Activated CD4-positive, alpha-beta T cell treated with anti-CD3 and anti-CD28 coated beads, Interleukin-2, amount 50 U/mL, for 1 hour (primary cell): ENCODE results near the gene SERPINA4.

Experiments used
- DNase-seq: peaks from one replicate; pipeline ENCODE4 v3.0.0-alpha.2; 2020

SERPINA4 gene

DNA sequence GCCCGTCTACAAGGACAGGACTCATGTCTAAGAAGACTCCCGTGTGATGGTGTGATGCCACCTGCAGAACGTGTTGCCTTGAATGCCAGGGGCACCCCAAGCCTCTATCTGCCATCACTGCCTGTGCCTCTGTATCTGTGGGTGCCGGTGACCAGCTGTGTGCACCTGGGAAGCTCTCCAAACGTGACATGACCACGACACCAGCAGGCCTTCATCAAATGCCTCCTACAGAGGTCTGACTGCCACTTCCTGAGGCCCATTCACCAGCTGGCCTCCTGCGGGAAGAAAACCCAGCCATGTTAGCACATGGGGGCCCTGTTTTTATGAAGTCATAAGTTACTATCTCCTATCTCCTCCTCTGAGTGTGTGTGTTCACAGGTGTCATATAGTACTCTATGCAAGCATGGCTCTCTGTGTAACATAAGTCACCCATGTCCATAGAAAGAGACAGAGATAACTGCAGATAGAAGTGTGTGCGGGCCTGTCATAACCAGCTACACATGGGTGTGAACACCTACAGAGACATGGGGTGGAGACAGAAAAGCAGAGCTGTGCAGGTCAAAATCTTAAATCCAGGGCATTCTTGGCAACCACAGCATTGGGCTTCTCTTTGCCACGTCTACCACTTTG, 18.3 kb upstream of the SERPINA4 start:
- no peak for DNase-seq

DNA sequence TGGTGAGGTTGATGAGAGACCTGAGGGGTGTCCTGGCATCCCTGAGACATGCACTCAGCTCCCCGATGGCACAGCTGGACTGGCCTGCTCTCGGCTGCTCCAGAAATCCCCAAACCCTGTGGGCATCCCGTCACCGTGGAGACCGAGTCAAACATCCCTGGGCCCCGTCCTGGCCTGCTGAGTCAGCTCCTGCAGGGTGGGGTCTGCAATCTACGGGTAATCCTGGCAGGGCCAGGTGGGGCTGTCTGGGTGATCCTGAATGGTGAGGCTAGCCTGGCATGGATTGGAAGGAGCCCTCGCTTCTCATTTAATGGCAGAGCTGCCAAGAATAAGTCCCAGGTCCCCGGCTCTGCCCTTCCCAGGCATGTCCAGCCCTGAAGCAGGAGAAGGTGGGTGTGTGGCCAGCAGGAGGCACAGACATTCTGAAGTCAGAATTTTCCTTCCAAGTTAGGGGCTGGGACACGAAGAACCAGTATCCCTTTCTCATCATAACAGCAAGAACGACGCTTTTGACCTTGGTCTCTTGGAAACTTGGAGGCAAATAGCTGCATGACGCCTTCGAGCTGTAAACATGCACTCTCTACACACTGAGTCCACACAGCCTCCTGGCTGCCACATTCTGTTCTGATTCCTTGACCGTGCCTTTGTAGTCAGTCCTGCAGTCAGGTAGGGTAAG, 17.7 kb upstream of the SERPINA4 start:
- no peak for DNase-seq

DNA sequence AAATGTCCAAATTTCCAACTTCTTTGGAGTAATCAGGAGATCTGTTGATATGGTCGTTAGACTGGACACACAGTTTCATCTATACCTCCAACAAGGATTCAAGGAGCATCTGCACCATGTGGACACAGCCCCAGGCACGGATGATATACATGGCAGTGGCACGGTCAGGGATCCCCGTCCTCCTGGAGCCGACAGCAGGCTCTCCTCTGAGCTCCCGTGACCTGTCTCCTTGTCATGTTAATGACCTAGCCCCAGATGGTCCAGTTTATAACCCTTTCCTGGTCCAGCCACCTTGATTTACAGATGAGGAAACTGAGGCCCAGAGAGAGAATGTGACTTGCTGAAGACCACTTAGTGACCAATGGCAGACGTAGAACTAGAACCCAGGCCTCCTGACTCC, 16.5 kb upstream of the SERPINA4 start:
- DNase-seq, result no peak

GRCh38 chr14:94545131-94545841, 16.0 kb upstream of the SERPINA4 start:
- DNase-seq, result no peak

GRCh38 chr14:94547151-94547680, 14.0 kb upstream of the SERPINA4 start:
- no peak for DNase-seq

DNA sequence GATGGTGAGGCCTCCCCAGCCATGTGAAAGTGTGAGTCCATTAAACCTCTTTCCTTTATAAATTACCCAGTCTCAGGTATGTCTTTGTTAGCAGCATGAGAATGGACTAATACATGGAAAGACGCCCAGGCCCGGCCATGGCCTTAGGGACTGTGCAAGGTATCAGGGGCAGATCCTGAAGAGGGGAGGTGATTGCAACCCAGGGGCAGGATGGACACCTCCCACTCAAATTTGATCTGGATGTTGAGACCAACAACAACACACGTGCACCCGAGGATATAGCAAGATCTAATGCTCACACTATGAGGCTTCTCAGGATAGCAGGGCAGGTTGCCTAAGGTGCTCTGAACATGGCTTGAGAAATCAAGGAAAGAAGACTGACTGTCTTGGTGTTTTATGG, 13.5 kb upstream of the SERPINA4 start:
- DNase-seq, result no peak

DNA sequence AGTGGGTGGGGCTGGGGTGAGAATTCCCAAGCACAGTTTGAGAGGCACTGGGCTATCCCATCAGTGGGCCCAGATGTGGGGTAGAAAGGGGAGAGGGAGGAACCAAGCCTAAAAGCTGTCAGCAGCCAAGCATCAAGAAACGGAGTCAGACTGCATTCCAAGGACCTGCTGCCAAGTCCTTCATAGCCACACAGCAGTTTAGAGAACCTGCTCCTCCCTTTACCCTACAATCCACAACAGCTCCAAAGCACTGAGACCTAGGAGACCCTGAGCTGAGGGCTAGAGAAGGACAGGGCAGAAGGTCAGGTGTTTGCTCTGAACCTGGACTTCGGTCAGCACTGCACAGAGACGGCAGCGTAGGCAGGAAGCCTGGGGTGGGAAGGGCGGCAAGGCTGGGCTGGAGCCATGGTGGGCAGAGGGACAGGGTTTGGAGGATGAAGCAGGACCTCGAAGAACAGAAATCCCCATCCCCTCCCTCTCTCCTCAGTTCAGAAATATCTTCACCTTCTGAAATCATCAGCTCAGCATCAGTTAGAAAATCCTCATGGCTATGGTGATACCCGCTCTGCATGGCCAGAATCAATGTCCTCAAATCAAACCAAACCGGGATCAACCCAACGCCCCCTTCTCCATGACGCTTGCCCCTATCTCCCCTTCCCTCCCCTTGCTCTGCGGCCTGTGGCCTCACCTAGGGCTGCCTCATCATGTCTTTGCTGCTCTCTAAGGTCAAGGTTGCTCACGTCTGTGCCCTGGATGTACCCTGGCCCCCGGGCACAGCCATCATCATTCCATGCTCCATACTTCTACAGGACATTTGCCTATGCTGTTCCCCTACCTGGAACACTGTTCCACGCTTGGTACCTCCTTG, 12.9 kb upstream of the SERPINA4 start:
- no peak for DNase-seq

- DNase-seq, result peak; percentile 45
Measured at GRCh38 chr14:94548999-94549985, 11.9 kb upstream of the SERPINA4 start.

GRCh38 chr14:94550041-94550440, 11.2 kb upstream of the SERPINA4 start:
- DNase-seq, result no peak

DNA sequence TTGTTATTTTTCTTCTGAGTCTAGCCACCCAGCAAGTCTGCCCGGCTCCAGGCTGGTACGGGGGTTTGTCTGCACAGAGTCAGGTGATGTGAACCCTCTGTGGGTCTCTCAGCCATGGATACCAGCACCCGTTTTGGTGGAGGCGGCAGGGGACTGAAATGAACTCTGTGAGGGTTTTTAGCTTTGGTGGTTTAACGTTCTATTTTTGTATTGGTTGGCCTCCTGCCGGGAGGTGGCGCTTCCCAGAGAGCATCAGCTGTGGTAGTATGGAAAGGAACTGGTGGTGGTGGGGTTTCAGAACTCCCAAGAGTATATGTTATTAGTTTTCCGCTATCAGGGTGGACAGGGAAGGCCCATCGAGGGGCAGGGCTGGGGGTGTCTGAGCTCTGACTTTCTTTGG, 5.3 kb upstream of the SERPINA4 start:
- DNase-seq, result no peak

DNA sequence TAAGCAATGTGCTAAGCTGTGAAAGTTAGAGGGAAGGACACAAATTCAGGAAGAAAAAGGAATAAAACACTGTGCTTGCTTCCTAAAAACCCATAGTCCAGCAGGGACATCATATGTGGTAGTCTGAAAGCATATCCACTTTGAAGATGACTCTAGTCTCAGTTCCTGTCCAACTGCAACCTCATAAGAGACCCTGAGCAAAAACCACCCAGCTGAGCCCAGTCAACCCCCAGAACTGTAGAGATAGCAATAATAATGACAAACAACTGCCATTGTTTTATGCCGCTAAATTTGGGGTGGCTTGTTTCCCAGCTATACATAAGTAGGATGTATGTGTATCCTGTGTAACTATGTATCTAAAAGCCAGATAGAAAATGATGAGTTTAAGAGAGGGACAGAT, 3.9 kb upstream of the SERPINA4 start:
- no peak for DNase-seq

GRCh38 chr14:94558842-94559241, 2.4 kb upstream of the SERPINA4 start:
- no peak for DNase-seq

GRCh38 chr14:94559638-94560290, 1.5 kb upstream of the SERPINA4 start:
- no peak for DNase-seq

DNA sequence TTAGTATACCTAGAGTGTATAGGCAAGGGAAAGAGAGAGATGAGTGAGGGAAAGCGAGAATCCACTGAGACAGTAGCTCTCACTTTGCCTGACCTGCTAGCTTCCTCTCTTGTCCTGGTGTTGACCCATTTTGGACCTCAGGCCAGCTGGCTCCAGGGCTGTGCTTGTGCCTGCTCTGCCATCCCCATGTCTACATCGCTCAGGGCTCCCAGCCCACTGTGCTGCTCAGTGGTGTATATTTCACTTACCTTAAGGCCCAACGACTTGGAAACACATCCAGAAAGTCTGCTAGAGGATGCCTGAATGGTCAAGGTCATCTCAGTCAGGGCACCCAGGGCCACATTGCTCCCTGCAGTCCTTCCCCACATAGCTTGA, 964 bp upstream of the SERPINA4 start:
- DNase-seq, result no peak

GRCh38 chr14:94561656-94562010, 391 bp downstream of the SERPINA4 start:
- no peak for DNase-seq

GRCh38 chr14:94562022-94562421, 780 bp downstream of the SERPINA4 start:
- DNase-seq, result no peak

GRCh38 chr14:94562941-94563883, 2.0 kb downstream of the SERPINA4 start:
- no peak for DNase-seq

- DNase-seq, result no peak
Measured at GRCh38 chr14:94564381-94564780, 3.1 kb downstream of the SERPINA4 start.

- DNase-seq, result no peak
Measured at GRCh38 chr14:94568186-94568585, 6.9 kb downstream of the SERPINA4 start.

GRCh38 chr14:94569381-94570001, 8.2 kb downstream of the SERPINA4 start:
- no peak for DNase-seq
